GM06990 (cell line): ENCODE results near the gene YBX3.

Source experiments
- DNase-seq: peaks from one replicate; pipeline ENCODE4 v3.0.0-alpha.2; 2011; ENCODE audit not compliant: insufficient read length; ENCODE audit errors: extremely low read depth
- H3K27me3 ChIP-seq: replicated peaks from 2 replicates; pipeline ENCODE4 v1.6.0; 2011; ENCODE audit warnings: low read length; ENCODE audit not compliant: control insufficient read depth, insufficient read depth
- H3K36me3 ChIP-seq: 2 replicates; pipeline ENCODE4 v1.5.1; 2011; ENCODE audit warnings: low read length; ENCODE audit not compliant: control insufficient read depth, insufficient read depth
- H3K4me3 ChIP-seq: replicated peaks from 2 replicates; pipeline ENCODE4 v1.5.1; 2011; ENCODE audit warnings: low read depth, mild to moderate bottlenecking, control low read depth, low read length
- CTCF ChIP-seq: IDR thresholded peaks from 2 replicates; pipeline ENCODE4 v1.5.1; 2011; ENCODE audit warnings: low read length, control low read depth, mild to moderate bottlenecking, inconsistent platforms; ENCODE audit not compliant: insufficient read depth, poor library complexity, severe bottlenecking

The YBX3 gene

GRCh38 chr12:10669533-10669932, 53.6 kb downstream of the YBX3 start:
- no peaks in the 10 kb centered on the region for H3K27me3 ChIP-seq
- TF ChIP-seq CTCF, result no peak
- no peaks in the 10 kb centered on the region for H3K36me3 ChIP-seq
- H3K4me3 ChIP-seq, result no peak overlapping the region
- DNase-seq, result no peak

GRCh38 chr12:10668526-10668925, 54.6 kb downstream of the YBX3 start:
- no peak for DNase-seq
- TF ChIP-seq CTCF, result no peak
- no peaks in the 10 kb centered on the region for H3K36me3 ChIP-seq
- no peak overlapping the region for H3K4me3 ChIP-seq
- no peaks in the 10 kb centered on the region for H3K27me3 ChIP-seq

- no peak for TF ChIP-seq CTCF
- H3K27me3 ChIP-seq, result no peaks in the 10 kb centered on the region
- H3K4me3 ChIP-seq, result no peak overlapping the region
- H3K36me3 ChIP-seq, result no peaks in the 10 kb centered on the region
- no peak for DNase-seq
Observed at GRCh38 chr12:10667581-10667980, 55.5 kb downstream of the YBX3 start.

- no peak for TF ChIP-seq CTCF
- no peaks in the 10 kb centered on the region for H3K27me3 ChIP-seq
- DNase-seq, result no peak
Observed at GRCh38 chr12:10664499-10664898, 58.6 kb downstream of the YBX3 start.

GRCh38 chr12:10663869-10664268, 59.3 kb downstream of the YBX3 start:
- no peak for TF ChIP-seq CTCF
- DNase-seq, result no peak
- Histone ChIP-seq H3K27me3 (no peaks in the 10 kb centered on the region), H3K36me3 (no peaks in the 10 kb centered on the region), H3K4me3 (no peak overlapping the region)

More at GRCh38 chr12:10664499-10664898, 58.6 kb downstream of the YBX3 start:
- Histone ChIP-seq H3K4me3 (no peak overlapping the region), H3K36me3 (no peaks in the 10 kb centered on the region)

GRCh38 chr12:10661338-10661737, 61.8 kb downstream of the YBX3 start:
- no peaks in the 10 kb centered on the region for H3K36me3 ChIP-seq
- H3K27me3 ChIP-seq, result no peaks in the 10 kb centered on the region
- TF ChIP-seq CTCF, result no peak
- no peak overlapping the region for H3K4me3 ChIP-seq
- no peak for DNase-seq
